T1000 (cell line): Measurements from ENCODE around the gene GPR179.

Experiments
- DNase-seq: peaks from one replicate; lab custom pipeline; 2025; ENCODE audit warnings: mixed read lengths; lab: John Stamatoyannopoulos, UW

GPR179 gene

DNA sequence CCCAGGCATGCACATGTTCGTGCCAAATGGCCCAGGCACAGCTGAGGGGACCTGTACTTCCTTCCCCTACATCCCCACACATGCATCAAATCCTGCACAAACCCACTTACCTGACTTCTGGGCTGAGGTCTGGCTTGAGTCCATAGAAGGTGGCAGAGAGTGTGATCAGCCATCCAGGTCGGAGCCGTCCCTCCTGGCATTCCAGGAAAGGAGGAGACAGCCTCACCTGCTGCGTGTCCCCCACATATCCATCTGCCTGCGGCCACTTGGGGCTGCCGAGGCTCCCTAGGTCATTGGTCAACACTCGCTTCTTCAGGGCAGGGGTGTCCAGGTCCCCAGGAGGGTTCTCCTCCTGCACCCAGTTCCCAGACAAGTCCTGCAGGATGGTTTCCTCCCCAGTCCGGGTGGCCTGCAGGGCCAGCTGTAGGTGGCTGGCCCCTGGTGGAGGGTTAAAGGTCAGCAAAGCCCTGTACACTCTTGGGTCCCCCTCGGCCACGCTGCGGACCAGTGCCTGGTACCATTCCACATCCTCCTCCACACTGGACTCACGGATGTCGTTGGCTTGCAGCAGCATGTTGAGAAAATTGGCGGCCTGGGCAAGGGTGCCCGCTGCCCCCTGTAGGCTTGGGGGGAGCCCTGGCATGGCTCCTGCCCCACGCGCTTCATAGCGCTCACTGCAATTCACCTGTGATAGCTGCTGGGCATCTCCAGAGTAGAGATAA lies 709 bp downstream of the GPR179 start:
- DNase-seq = no peak

DNA sequence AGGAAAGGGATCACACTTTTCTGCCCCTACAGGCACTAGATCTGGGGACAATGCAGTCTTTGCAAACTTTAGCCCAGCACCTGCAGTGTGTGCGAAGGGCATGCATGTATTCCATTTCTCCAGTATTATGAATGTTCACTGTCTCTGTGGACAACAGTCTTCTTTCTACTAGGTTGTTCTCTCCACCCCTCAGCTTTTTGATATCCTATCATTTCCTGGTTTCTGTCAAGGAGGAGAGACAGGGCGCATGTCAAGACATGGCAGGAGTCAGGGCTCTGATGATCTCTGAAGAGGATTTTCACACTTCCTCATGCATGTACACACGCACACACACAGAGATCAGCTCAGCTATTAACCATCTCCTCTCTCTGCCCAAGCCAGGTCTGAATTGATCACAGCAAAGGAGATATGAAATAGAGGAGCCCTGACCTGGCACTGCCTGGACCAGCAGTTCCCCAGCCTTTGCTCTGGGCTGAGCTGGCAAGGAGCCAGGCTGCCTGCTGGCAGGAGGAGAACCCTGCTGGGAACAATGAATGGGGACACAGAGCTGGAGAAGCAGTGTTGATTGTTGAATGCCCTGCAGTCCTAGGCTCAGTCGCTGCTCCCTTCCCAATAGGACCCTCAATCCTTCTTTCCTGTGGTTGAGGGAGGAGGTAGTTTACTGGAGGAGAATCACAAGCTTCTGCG lies 2.6 kb downstream of the GPR179 start:
- DNase-seq = no peak

GRCh38 chr17:38339891-38340290 lies 3.9 kb downstream of the GPR179 start:
- no peak for DNase-seq

DNA sequence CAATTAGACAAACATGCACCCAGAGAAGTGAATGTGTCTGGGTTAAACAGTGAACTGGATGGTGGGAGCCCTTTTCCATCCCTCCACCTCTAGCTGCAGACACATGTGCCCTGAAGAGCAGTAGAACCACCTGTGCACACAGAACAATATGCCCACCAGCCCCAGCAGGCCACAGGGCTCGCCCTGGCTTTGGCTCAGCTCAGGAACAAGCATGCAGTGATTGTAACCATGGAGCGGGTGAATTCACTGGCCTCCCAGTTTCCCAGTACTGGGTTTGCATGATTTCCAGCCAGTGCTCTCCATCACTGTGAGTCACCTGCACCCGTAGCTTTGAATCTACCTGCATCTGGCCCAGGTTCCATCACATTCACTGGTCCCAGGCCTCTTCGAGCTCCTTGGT lies 5.2 kb downstream of the GPR179 start:
- DNase-seq = no peak

DNA sequence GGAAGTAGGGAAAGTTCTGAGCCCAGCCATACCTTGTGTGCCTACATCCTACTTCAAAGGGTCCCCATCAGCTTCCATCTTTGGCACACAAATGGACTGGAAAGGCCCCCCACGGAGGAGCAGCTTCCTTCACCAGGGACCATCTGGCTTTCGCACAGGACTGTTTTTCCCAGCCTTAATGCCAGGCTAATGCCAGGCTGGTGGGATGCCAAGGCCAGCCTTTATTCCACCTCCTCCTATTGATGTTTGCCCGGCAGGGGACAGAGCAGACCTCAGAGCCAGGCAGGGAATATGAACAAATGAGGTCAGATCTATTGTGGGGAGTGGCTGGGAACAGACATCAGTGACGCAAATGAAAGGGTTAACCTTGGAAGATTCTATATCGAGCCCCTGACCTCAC lies 5.7 kb downstream of the GPR179 start:
- no peak for DNase-seq

- DNase-seq = no peak
Measured at GRCh38 chr17:38336838-38337237, 6.9 kb downstream of the GPR179 start.

DNA sequence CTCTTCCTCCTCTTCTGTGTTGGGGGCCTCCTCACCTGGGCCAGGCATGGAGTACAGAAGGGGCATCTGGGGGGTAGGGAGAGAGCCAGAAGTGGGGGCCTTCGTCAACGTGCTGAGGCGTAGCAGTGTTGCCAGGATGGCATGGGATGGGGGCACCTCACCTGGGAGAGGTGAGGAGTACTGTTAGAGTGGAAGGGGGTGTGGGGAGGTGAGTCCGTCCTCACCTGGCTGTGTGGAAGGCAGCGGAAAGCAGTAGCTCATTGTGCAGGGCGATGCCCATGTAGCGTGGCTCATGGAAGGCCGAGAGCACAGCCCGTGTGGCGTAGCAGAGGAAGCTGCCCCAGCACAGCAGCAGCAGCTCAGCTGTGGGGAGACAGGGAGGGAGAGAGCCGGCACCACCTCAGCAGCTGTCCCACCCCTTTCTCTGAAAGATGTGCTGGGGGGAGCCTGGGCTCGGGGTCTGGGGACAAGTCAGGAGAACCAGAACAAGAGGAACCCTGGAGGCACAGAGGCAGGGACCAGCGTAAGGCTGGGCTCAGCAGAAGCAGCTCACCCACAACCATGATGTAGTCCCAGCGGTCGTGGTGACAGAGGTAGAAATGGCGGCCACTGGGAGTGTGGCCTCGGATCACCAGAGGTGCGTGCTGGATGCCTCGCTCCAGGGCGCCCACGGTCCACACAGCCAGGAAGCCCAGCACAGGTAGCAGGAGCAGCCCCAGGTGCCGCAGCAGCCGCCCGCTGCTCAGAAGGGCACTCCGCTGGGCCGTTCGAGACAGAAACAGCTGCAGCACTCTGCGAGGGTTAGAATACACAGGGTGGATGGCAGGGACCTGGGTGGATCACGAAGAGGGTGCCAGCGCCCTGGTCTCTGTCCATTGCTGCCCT lies 9.0 kb downstream of the GPR179 start:
- DNase-seq = no peak

DNA sequence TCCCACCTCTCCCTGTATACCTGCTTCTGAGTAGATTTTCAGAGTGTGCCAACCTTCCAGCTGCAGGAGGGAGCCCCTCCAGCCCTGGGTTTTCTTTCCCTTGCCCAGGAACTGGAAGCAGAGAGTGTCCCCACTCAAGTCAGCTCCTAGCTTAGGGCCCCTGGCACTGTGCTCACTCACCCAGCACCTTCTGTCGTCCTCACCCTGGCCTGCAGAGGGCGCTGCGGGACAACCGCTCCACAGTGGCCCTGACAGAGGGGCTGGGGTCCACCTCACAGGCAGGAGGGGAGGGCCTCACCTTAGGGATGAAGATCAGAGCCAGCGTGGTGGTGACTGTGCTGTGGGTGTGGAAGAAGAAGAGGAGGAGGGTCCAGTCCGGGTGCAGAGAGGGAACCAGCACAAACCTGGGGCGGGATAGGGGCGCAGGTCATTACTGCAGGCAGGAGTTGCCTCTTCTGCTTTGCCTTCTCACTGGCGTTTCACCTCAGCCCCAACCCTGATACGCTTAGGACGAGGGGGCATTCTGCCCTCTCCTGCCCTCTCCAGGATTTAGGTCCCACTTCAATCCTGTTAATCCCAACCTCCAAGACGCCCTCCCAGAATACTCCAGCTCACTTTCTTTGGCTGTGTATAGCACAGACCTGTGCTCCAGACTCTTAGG lies 10.0 kb downstream of the GPR179 start:
- DNase-seq = no peak

DNA sequence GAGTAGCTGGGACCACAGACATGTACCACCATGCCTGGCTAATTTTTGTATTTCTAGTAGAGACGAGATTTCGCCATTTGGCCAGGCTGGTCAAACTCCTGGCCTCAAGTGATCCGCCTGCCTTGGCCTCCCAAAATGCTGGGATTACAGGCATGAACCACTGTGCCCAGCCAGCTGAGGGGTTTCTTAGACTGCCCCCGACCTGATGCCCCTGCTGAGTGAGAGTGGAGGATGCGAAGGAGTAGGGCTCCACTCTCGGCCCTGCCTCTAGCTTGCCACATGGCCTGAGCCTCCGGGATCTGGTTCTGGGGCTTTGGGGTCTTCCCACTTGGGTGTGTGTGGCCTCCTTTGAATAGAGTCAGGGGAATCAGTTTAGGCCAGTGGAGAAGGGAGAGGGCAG lies 11.0 kb downstream of the GPR179 start:
- DNase-seq = no peak

GRCh38 chr17:38330941-38331411 lies 12.8 kb downstream of the GPR179 start:
- DNase-seq = no peak

- no peak for DNase-seq
Measured at GRCh38 chr17:38329808-38330730, 13.7 kb downstream of the GPR179 start.

- no peak for DNase-seq
Measured at GRCh38 chr17:38329284-38329683, 14.5 kb downstream of the GPR179 start.

DNA sequence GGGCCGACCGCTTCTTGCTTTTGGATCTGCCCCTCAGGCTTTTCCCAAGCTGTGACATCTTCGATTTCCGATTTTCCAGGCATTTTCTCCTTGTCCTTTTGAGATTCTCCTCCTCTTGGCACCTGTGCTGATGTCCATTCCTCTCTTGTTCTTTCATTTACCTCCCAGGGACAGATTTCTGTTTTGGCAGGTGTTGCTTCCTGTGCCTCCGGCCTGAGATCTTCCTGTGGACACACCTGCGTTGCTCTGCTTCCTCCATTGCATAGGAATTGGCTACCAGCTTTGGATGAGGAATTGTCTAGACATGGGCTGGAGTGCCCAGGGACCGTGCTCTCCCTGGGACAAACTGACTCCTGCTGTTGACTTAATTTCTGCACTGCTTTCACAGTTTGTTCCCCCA lies 15.1 kb downstream of the GPR179 start:
- DNase-seq = no peak

DNA sequence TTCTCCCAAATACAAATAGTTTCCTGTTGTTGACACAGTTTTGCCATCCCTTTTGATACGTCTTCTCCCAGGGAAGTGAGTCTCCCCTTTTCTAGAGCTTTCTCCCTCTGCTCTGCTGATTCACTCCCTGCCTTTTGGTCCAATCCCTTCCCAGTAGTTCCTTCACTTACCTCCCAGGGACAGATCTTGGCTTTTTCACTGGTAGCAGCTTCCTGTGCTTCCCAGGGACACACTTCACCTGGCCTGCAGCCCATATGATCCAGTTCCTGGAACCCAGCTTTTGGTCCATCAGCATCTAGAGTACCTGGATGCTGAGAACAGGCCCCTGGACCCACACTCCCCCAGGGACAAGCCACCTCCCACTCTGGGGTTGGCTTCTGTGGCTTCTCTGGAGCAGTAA lies 15.8 kb downstream of the GPR179 start:
- DNase-seq = no peak

DNA sequence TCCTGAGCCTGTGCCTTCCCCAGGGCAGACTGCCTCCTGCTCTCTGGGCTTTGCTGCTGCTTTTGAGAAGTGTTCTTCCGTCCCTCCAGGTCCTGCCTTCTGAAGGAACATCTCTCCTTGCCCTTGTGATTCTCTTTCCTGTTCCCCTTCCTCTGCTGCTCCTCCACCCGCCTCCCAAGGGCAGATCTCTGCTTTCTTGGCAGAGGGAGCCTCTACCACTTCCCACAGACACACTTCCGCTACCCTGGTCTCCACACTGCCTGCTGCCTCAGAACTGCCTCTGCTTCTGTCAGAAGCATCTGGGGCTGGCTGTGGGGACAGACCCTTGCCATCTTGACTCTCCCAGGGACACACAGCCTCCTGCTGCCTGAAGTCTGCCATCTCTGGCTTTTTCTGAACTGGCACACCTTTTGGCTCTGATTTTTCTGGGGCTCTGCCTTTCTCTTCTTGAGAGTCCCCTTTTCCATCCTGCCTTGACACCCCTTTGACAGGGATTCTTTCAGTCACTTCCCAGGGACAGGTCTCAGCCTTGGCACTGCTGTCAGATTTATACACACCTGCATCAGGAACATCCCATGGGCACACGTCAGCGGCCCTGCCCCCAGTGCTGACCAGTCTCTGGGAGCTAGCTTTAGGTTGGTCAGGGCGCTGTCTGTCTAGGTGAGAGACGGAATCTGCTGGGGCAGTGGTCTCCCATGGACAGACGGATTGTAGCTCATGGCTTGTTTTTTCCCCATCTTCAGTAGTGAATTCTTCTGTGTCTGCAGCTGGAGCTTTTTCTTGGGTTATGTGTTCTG lies 16.6 kb downstream of the GPR179 start:
- no peak for DNase-seq

GRCh38 chr17:38325221-38325851 lies 18.4 kb downstream of the GPR179 start:
- DNase-seq = no peak

- DNase-seq = no peak
Measured at GRCh38 chr17:38324772-38325171, 19.0 kb downstream of the GPR179 start.

- DNase-seq = no peak
Measured at GRCh38 chr17:38324141-38324697, 19.5 kb downstream of the GPR179 start.

- no peak for DNase-seq
Measured at GRCh38 chr17:38322897-38323296, 20.9 kb downstream of the GPR179 start.
